GM21367 (cell line): ENCODE data around the gene H3-3A.

ENCODE experiments used
- ATAC-seq: cut with Tn5 transposase; IDR thresholded peaks from one replicate; pipeline ENCODE4 v1.9.1; 2021; ENCODE audit not compliant: unreplicated experiment

The H3-3A gene

DNA sequence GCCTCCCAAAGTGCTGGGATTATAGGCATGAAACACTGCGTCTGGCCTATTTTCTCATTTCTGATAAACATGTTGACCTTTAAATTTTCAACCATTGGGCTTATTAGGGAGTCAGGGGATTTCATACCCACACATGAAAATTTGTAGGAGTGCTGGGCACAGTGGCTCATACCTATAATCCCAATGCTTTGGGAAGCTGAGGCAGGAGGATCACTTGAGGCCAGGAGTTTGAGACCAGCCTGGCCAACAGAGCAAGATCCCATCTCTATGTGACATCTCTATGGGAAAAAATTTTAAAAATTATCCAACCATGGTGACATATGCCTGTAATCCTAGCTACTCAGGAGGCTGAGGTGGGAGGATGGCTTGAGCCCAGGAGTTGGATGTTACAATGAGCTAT is 10.5 kb upstream of the H3-3A start:
- ATAC-seq, result no peak

DNA sequence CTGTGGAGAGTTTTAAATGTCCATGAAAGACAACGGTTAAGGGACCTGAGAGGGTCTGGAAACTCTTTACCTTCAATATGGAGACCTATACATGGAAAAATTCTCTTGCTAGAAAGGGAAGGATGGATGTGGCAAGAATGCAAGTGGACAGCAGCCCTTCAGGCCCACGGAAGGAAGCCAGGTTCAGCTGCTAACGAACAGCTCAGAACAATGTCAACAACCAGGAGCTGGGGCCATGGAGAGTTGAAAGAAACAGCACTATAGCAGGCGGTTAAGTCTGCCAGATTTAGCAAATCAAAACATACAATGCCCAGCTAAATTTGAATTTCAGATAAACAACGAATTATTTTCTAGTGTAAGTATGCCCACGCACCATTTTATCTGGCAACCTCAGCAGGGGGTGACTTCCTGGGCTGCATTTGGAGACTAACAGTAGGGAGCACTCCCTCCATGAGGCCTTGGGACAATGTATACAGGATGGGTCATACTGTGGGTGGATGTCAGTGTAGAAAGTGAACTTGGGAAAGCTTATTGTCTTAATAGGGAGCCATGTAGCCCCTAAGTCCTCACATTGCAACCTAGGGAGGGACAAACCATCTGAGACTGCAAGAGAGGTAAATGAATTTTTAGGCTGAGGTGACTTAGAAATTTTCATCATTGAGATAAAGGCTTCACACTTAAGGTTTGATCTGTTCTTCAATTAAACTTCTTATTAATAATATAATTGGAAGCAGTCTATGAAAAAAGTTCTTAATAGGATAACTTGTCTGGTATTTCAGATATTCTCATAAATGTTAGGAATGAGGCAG is 7.8 kb upstream of the H3-3A start:
- no peak for ATAC-seq

DNA sequence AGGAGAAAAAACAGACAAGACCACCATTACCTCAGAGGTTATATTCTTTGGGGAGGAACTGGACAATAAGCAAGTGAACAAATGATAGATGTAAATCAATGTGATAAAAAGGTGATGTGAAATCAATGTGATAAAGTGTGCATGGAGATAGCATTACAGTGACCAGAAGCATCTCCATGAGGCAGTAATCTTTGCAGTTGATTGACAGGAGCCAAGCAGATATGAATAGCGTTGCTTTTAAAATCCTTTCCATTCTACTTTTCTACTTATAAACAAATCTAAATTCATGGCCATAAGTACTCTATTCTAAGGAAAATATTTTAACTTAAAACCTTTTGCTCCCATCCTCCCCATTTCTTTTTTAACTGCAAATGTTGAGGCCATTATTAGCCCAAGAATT is 2.8 kb upstream of the H3-3A start:
- no peak for ATAC-seq

- no peak for ATAC-seq
These were observed 2.1 kb upstream of the H3-3A start for GRCh38 chr1:226060427-226060826.

- ATAC-seq, result no peak
These were observed 1.3 kb upstream of the H3-3A start for GRCh38 chr1:226061068-226061840.

DNA sequence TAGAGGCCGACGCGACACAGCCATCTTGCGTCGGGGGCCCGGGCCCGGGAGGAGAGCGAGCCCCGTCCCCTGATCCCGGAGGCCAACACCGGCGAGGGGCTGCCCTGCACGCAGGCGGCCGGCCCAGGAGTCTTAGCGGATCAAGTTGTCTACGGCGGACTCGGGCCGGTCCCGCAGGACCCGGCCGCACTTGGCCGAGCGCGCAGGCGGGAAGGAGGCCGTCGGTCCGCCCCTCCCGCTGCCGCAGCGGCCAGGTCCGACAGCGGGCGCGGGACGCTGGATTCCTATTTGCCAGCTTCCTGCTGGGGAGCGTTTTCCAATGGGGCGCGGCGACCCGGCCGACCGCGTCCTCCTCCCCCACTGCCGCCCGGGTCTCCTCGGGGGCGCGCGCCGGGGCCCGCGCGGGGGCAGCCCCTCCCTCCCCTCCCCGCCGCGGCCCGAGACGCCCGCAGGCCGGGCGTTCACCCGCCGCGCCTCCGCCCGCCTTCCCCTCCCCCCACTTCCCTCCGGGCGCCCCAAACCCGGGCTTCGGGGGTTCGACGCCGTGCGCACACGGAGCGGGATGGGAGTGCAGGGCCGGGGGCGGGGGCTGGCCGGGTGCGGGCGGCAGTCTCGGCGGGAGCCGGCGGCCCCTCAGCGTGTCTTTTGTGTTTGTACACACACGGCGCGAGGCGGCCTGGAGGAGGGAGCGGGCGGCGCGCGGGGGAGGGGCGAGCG is 517 bp upstream of the H3-3A start:
- peak; percentile 31 for ATAC-seq

- peak; percentile 5 for ATAC-seq
These were observed 884 bp downstream of the H3-3A start for GRCh38 chr1:226063224-226063976.

DNA sequence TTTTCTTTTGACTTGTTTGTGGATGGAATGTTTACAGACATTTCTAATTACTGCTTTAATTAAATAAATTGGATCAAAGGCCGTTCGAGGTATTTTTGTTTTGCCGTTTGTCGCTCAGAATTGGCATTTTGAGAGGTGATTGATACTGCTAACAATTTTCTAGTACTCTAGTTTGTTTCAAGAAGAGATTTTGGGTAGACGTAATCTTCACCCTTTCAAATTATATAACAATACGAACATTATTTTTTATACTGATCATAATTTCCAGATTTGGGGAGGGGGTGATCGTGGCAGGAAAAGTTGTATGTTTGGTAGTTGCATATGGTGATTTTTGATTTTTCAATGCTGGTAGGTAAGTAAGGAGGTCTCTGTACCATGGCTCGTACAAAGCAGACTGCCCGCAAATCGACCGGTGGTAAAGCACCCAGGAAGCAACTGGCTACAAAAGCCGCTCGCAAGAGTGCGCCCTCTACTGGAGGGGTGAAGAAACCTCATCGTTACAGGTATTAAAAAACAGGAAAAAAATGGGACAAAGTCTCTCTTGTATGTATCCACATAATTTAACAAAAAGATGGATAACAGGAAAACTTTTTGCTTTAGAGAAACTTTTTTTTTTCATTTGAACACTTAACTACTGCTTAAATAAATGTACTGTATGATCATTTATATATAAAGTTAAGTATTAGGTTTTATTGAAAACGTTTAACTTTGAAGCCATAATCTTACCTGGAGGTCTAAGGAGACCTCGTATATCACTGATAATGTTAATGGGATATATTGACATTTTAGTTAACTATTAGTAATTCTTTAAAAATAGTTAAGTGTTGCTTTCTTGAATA is 1.7 kb downstream of the H3-3A start:
- ATAC-seq, result no peak

GRCh38 chr1:226064816-226065248 is 2.3 kb downstream of the H3-3A start:
- no peak for ATAC-seq

GRCh38 chr1:226066415-226067078 is 4.0 kb downstream of the H3-3A start:
- ATAC-seq, result no peak

DNA sequence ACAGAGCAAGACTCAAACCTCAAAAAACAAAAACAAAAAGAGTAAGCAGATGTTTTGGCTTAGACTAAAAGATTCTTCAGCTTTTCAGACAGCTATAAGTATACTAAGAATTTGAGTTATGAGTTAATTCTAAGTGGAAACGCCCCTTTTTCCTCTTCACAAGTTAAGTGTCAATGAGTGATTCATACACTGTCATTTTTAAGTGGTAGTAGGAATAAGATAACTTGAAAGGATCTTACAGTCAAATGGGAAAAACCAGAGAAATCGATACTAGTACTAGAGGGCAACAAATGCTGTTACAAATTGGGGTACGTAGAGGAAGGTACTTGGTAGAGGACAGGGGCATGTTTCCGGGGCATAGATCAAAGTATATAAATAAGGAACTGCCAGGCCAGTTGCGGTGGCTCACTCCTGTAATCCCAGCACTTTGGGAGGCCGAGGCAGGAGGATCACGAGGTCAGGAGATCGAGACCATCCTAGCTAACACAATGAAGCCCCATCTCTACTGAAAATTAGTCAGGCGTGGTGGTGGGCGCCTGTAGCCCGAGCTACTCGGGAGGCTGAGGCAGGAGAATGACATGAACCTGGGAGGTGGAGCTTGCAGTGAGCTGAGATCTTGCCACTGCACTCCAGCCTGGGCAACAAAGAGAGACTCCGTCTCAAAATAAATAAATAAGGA is 7.4 kb downstream of the H3-3A start:
- ATAC-seq, result no peak

- ATAC-seq, result no peak
These were observed 9.8 kb downstream of the H3-3A start for GRCh38 chr1:226072347-226072746.

GRCh38 chr1:226073184-226073950 is 10.9 kb downstream of the H3-3A start:
- no peak for ATAC-seq

DNA sequence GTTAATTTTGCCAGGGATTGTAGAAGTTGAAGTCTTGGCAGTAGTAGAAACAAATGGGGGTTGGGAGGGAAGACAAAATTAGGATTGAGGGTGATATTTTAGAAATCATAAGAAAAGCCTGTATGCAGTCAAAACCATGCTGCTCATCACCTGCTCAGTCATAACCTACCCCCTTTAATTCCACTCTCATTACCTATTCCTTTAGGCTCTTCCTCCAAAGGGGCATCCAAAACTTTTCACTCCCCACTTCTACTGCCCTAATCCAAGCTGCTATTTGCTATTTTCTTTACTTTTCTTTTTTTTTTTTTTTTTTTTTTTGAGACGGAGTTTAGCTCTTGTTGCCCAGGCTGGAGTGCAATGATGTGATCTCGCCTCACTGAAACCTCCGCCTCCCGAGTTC is 11.5 kb downstream of the H3-3A start:
- no peak for ATAC-seq

- no peak for ATAC-seq
These were observed 13.9 kb downstream of the H3-3A start for GRCh38 chr1:226076378-226076777.

DNA sequence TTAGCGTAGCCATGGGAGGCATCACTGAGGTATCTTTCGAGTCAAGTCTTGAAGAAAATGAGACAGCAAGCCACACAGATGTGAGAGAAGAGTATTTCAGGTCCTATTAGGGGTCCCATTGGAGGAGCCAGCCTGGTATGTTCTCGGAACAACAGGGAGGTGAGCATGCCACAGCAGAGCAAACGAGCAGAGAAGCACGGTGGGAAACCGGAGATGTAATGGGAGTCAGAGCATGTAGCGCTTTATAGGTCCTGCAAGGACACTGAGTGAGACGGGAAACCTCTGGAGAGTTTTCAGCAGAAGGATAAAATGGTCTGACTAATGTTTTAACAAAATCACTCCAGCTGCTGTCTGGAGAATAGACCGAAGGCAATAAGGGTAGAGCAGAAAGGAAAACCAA is 15.9 kb downstream of the H3-3A start:
- ATAC-seq, result no peak

DNA sequence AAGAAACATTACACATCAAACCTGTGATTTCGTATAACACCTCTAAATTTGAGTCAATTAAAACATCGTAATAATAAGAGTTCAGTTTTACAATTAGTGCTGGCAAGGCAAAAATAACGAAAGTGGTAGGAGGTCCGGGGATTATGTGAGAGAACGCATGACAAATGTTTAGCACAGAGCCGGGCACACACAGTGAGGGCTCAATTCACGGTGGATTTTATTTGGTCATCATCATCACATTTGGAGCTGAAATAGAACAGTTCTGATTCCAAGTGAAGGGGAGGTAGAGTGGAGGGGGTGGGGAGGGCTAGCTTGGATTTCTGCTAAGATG is 20.0 kb downstream of the H3-3A start:
- no peak for ATAC-seq

GRCh38 chr1:226082959-226083301 is 20.4 kb downstream of the H3-3A start:
- ATAC-seq, result peak; percentile 14
